NCI-H1694 treated with DMSO at 0.1 percent for 48 hours (cell line): ENCODE results near the gene PGM2.

ENCODE experiments used
- DNase-seq: peaks from one replicate; lab custom pipeline; 2025; lab: John Stamatoyannopoulos, UW

Gene PGM2

GRCh38 chr4:37902738-37903693 lies 76.5 kb downstream of the PGM2 start:
- no peak for DNase-seq

- no peak for DNase-seq
These were observed 77.4 kb downstream of the PGM2 start for GRCh38 chr4:37903901-37904300.

GRCh38 chr4:37904824-37905223 lies 78.3 kb downstream of the PGM2 start:
- DNase-seq: no peak

- DNase-seq: no peak
These were observed 79.2 kb downstream of the PGM2 start for GRCh38 chr4:37905533-37906169.

GRCh38 chr4:37908488-37909331 lies 82.2 kb downstream of the PGM2 start:
- no peak for DNase-seq

GRCh38 chr4:37909332-37910090 lies 83.0 kb downstream of the PGM2 start:
- no peak for DNase-seq

- DNase-seq: no peak
These were observed 83.6 kb downstream of the PGM2 start for GRCh38 chr4:37910091-37910486.
